Cardiac muscle cell (in vitro differentiated cells and primary cell): ENCODE results near the gene DNASE1L2. TPM values are rescaled to one million over a fixed set of nuclear protein-coding genes. Genes with fewer than 3 reads are reported as not detected.

Experiments used
- DNase-seq, 2 donors: peaks; one replicate each; pipeline versions ENCODE4 v3.0.0 to v3.0.0-alpha.2; 2010 to 2017; ENCODE audit warnings: low read depth in 1 of 2, low spot score in 1 of 2
- H3K27ac ChIP-seq: fragments of 200-600 bp; sonication (generic); 2 replicates; pipeline ENCODE4 v1.5.1; 2016
- H3K27me3 ChIP-seq: fragments of 200-600 bp; sonication (generic); 2 replicates; pipeline ENCODE4 v1.6.0; 2016; ENCODE audit warnings: control low read depth
- H3K36me3 ChIP-seq: fragments of 200-600 bp; sonication (generic); 2 replicates; pipeline ENCODE4 v1.5.1; 2016; ENCODE audit warnings: control low read depth
- H3K4me1 ChIP-seq: fragments of 200-600 bp; sonication (generic); 2 replicates; pipeline ENCODE4 v1.8.1; 2017; ENCODE audit warnings: low read depth, mild to moderate bottlenecking, mixed run types
- H3K4me3 ChIP-seq: fragments of 200-600 bp; sonication (generic); 2 replicates; pipeline ENCODE4 v1.5.1; 2016; ENCODE audit warnings: mild to moderate bottlenecking
- H3K9me3 ChIP-seq: fragments of 200-600 bp; sonication (generic); 2 replicates; pipeline ENCODE4 v1.5.1; 2017; ENCODE audit warnings: low read depth, mild to moderate bottlenecking, control low read depth
- polyA plus RNA-seq: library from polyadenylated mRNA; unstranded; fragments of >200 nt; fragmentation: Nextera tagmentation; extraction: Ambion mirVana; gene quantifications from 2 replicates; pipeline ENCODE4 v1.2.1, GENCODE V29; 2016
- total RNA-seq: library from RNA; depleted of rRNA; stranded (reverse); fragments of >200 nt; gene quantifications from 2 replicates; pipeline ENCODE4 v1.2.3, GENCODE V29; 2016
- TF ChIP-seq, protein P1 (sequence below): IDR thresholded peaks from 2 replicates; pipeline ENCODE4 v1.5.1; 2012; ENCODE audit warnings: low read depth, mild to moderate bottlenecking, low read length

Gene DNASE1L2
- total and polyA plus RNA-seq, 2 experiments from 2014 or later: 0.68 to 1.1 TPM

DNA sequence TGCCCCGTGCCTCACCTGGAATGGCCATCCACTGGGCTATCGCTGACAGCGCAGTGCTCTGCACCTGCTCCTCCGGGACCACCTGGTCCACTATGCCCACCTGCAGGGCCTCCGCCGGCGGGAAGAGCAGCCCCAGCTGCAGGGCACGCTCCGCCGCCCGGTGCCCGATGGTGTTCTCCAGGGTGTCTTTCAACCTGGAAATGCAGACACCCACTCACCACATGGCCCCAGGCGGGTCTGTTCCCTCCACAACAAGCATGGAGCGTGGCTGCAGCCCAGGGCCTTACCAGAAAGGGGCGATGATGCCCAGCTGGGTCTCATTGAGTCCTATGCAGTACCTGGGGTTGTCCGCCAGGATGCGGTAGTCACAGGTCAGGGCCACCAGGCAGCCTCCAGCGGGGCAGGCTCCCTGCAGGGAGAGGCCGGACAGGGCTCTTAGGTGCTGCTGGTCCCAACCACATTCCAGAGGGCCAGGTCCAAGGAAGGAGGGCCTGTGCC is 6.8 kb downstream of the DNASE1L2 start:
- Histone ChIP-seq H3K4me1 (no peaks in the 10 kb centered on the region), H3K36me3 (peaks cover 19% of the 10 kb centered on the region), H3K27ac (no peak overlapping the region), H3K9me3 (no peaks in the 10 kb centered on the region), H3K4me3 (no peak overlapping the region), H3K27me3 (no peaks in the 10 kb centered on the region)
- TF ChIP-seq, protein P1, sequence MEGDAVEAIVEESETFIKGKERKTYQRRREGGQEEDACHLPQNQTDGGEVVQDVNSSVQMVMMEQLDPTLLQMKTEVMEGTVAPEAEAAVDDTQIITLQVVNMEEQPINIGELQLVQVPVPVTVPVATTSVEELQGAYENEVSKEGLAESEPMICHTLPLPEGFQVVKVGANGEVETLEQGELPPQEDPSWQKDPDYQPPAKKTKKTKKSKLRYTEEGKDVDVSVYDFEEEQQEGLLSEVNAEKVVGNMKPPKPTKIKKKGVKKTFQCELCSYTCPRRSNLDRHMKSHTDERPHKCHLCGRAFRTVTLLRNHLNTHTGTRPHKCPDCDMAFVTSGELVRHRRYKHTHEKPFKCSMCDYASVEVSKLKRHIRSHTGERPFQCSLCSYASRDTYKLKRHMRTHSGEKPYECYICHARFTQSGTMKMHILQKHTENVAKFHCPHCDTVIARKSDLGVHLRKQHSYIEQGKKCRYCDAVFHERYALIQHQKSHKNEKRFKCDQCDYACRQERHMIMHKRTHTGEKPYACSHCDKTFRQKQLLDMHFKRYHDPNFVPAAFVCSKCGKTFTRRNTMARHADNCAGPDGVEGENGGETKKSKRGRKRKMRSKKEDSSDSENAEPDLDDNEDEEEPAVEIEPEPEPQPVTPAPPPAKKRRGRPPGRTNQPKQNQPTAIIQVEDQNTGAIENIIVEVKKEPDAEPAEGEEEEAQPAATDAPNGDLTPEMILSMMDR: no peak
- no peak for DNase-seq

DNA sequence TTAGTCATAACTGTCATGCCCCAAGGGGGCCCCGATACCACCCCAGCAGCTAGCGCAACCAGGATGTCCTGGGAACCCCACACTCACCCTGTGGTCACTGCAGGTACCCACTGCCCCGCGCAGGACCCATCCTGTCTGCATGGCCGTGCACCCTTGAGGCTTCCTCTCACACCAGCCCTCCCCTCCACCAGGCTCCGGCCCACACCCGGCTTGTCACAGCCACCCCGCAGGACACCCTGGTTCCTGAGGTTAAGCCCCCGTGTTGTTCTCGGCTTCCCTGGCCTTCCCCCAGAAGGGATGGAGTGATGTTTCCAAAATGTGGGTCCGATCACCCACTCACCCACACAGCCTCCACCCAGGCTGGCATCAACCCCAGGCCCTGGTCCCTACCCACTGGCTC is 7.5 kb downstream of the DNASE1L2 start:
- no peaks in the 10 kb centered on the region for H3K4me1 ChIP-seq
- DNase-seq: no peak
- H3K4me3 ChIP-seq: no peak overlapping the region
- TF ChIP-seq, protein P1: no peak
- no peaks in the 10 kb centered on the region for H3K27me3 ChIP-seq
- H3K27ac ChIP-seq: no peak overlapping the region
- no peaks in the 10 kb centered on the region for H3K9me3 ChIP-seq
- H3K36me3 ChIP-seq: peaks cover 19% of the 10 kb centered on the region

DNA sequence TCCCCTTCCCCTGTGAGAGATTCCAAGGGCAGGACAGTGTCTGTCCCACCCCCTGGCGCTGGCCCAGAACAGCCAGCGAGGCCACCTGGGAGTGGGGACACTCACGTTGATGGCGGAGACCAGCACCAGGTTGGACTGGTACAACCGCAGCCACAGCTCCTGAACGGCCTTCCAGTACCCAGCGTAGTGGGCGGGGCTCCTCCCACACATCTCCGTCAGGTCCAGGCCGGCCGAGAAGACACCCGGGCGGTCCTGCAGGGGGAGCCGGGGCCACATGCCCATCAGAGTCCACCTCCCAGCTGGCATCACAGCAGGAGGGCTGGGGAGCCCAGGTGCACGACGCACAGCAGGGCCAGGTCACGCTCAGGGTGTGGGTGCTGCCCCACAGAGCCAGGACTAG is 8.1 kb downstream of the DNASE1L2 start:
- TF ChIP-seq, protein P1: peak; percentile 5

DNA sequence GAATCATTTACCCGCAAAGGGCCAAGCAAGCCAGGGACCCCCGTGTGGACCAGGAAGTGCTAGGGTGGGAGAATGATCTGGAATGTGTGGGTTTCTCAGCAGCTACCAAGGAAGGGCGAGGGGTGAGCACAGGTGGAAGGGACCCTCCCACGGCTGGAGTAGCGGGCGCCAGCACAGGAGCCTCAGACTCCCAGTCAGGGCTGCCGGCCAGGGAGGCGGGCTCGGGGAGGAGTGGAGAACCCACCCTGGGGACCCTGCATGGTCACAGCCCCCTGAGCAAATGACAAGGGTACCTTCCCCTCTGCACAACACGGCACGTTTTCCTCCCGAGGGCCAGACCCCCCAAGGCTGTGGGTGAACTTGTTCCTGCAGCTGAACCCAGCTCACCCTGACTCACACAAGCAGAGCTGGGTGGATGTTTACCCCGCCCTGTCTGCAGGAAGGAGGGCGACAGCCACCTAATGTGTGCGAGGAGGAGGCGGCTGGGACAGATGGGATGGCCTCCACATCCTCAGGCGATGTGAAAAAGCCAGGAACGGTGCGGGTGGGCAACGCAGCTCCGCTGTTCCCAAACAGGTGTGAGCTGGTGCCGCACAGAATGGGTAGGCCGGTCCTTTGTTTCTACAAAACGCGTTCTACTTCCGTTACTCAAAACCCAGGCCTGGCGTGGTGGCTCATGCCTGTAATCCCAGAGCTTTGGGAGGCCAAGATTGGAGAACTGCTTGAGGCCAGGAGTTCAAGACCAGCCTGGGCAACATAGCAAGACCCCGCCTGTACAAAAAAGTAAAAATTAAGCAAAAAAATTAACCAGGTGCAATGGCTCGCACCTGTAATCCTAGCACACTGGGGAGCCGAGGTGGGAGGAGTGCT is 8.9 kb downstream of the DNASE1L2 start:
- no peak for DNase-seq
- H3K36me3 ChIP-seq: peaks cover 16% of the 10 kb centered on the region
- no peak overlapping the region for H3K27ac ChIP-seq
- no peaks in the 10 kb centered on the region for H3K9me3 ChIP-seq
- no peaks in the 10 kb centered on the region for H3K4me1 ChIP-seq
- no peak overlapping the region for H3K4me3 ChIP-seq
- no peaks in the 10 kb centered on the region for H3K27me3 ChIP-seq
- TF ChIP-seq, protein P1: no peak

More for the DNA sequence above, 8.1 kb downstream of the DNASE1L2 start:
- DNase-seq: no peak
- Histone ChIP-seq H3K27ac (no peak overlapping the region), H3K27me3 (no peaks in the 10 kb centered on the region), H3K9me3 (no peaks in the 10 kb centered on the region), H3K4me1 (no peaks in the 10 kb centered on the region), H3K4me3 (no peak overlapping the region), H3K36me3 (peaks cover 19% of the 10 kb centered on the region)

DNA sequence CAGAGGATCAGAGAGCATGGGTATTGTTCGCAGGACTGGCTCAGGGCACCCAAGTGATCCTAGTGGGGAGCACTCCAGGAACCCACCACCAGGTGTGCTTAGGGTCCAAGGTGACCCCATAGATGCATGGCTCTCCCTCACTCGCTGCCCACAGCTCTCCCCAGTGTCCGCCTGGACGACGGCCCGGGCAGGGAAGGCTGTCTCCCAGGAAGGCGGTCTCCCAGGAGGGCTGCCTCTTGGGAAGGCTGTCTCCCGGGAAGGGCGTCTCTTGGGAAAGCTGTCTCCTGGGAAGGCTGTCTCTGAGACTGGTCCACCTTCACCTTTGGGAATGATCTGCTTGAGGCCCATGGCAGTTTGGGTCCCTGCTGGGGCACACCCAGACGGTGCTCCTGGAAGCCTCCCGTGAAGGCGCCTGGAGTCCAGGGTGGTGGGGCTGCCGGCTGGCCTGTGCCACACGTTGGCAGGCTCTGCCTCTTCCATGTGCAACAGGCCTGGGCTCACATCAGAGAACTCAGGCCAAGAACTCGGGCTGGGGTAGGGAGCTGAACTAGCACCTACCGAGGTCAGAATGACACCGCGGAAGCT is 10.1 kb downstream of the DNASE1L2 start:
- Histone ChIP-seq H3K9me3 (no peaks in the 10 kb centered on the region), H3K27me3 (no peaks in the 10 kb centered on the region), H3K4me3 (no peak overlapping the region), H3K27ac (no peak overlapping the region), H3K36me3 (peaks cover 16% of the 10 kb centered on the region), H3K4me1 (no peaks in the 10 kb centered on the region)
- TF ChIP-seq, protein P1: no peak
- no peak for DNase-seq
